HepG2 (cell line): ENCODE data around the gene CHCHD3. TPM values are rescaled to one million over a fixed set of nuclear protein-coding genes. Genes with fewer than 3 reads are reported as not detected.
A peak's percentile ranks its signal among the peaks of the same experiment; 100 is the strongest.

ENCODE experiments used
- ATAC-seq: fragments of 200-7000 bp; cut with Tn5 transposase; 3 replicates; pipeline ENCODE4 v1.9.1; 2020; ENCODE audit warnings: mild to moderate bottlenecking, moderate library complexity
- BruUV-seq: library from RNA; stranded (reverse); fragments of 400-500 nt; replicated peaks from 2 replicates; lab custom pipeline; 2021; lab: Mats Ljungman, UMichigan
- CTCF ChIA-PET: fragments of 300-600 bp; formaldehyde crosslinking; extraction: SDS; loops from one replicate; lab custom pipeline; 2021; ENCODE audit warnings: low total read pairs, inconsistent platforms, low intra/inter-chr PET ratio; lab: Yijun Ruan, JAX
- POLR2A ChIA-PET: fragments of 350-600 bp; sonication (Branson Sonifier 250); formaldehyde crosslinking; loops from one replicate; lab custom pipeline; 2020; ENCODE audit warnings: antibody characterized with exemption, inconsistent platforms; lab: Yijun Ruan, JAX
- DNase-seq: peaks from one replicate; pipeline ENCODE4 v3.0.0-alpha.2; 2015; ENCODE audit warnings: low spot score
- FAIRE-seq: peaks from 3 replicates; lab custom pipeline; 2011; peaks lifted over from hg19 to GRCh38; lab: Jason Lieb, UNC
- H2AFZ ChIP-seq: one replicate; pipeline ENCODE4 v1.6.1; 2011; ENCODE audit warnings: low read length, inconsistent platforms
- H3K27ac ChIP-seq: fragments of 300-600 bp; 3 replicates; pipeline ENCODE4 v1.8.0; 2011; ENCODE audit warnings: mixed run types, mild to moderate bottlenecking, mixed read lengths, low read length, inconsistent platforms; ENCODE audit not compliant: insufficient read depth; ENCODE audit errors: extremely low read length
- H3K27me3 ChIP-seq, 2 experiments: fragments of 200-600 bp in 1 of 2; 2 replicates in 1 of 2; 3 replicates in 1 of 2; pipeline versions ENCODE4 v1.6.0 to v1.8.0; 2011; ENCODE audit warnings: low read length in 2 of 2, mild to moderate bottlenecking in 2 of 2, moderate library complexity in 2 of 2, inconsistent platforms in 1 of 2; ENCODE audit not compliant: insufficient read depth in 2 of 2, control insufficient read depth in 1 of 2
- H3K36me3 ChIP-seq, 2 experiments: fragments of 200-600 bp in 1 of 2; replicated peaks in 1 of 2; 2 replicates in 1 of 2; 3 replicates in 1 of 2; pipeline versions ENCODE4 v1.5.1 to v1.8.0; 2011; ENCODE audit warnings: low read length in 2 of 2, inconsistent platforms in 1 of 2; ENCODE audit not compliant: insufficient read depth in 2 of 2, control insufficient read depth in 1 of 2
- H3K4me1 ChIP-seq: 2 replicates; pipeline ENCODE4 v1.5.1; 2012; ENCODE audit warnings: low read length, inconsistent platforms; ENCODE audit not compliant: insufficient read depth
- H3K4me2 ChIP-seq: 2 replicates; pipeline ENCODE4 v1.6.0; 2011; ENCODE audit warnings: low read depth, low read length, inconsistent platforms
- H3K4me3 ChIP-seq, 3 experiments: fragments of 200-600 bp in 1 of 3; sonication (generic), shearing (Covaris generic) in 1 of 3; replicated peaks in 1 of 3; 2 replicates each; pipeline ENCODE4 v1.5.1; 2011 to 2016; ENCODE audit warnings: low read length in 3 of 3, inconsistent platforms in 2 of 3, low read depth in 2 of 3, mild to moderate bottlenecking in 2 of 3, control low read depth in 1 of 3, mixed read lengths in 1 of 3; ENCODE audit not compliant: insufficient read depth in 1 of 3
- H3K79me2 ChIP-seq: one replicate; pipeline ENCODE4 v1.6.1; 2011; ENCODE audit warnings: low read length, inconsistent platforms; ENCODE audit not compliant: insufficient read depth
- H3K9ac ChIP-seq: 2 replicates; pipeline ENCODE4 v1.6.0; 2011; ENCODE audit warnings: mild to moderate bottlenecking, low read depth, low read length, inconsistent platforms; ENCODE audit not compliant: insufficient read depth
- H3K9me3 ChIP-seq: 2 replicates; pipeline ENCODE4 v1.5.1; 2012; ENCODE audit warnings: mild to moderate bottlenecking, low read length
- H4K20me1 ChIP-seq: 2 replicates; pipeline ENCODE4 v1.6.0; 2011; ENCODE audit warnings: inconsistent platforms, mild to moderate bottlenecking, low read length, moderate library complexity; ENCODE audit not compliant: insufficient read depth
- HNRNPK ChIP-seq: fragments of 200-400 bp; formaldehyde crosslinking; IDR thresholded peaks from 2 replicates; pipeline ENCODE4 v1.6.1; 2018; ENCODE audit warnings: low read length, low read depth, moderate library complexity, mild to moderate bottlenecking; ENCODE audit not compliant: poor library complexity, severe bottlenecking
- IRX3 ChIP-seq: sonication (generic); formaldehyde crosslinking; IDR thresholded peaks from 2 replicates; pipeline ENCODE4 v1.8.1; 2023; ENCODE audit warnings: mild to moderate bottlenecking, low read depth, missing genetic modification reagents, borderline replicate concordance
- JUNB ChIP-seq: sonication (generic); formaldehyde crosslinking; IDR thresholded peaks from 2 replicates; pipeline ENCODE4 v1.8.0; 2022; ENCODE audit warnings: missing genetic modification reagents, mild to moderate bottlenecking, borderline replicate concordance
- WGBS: methylation state at CpG from one replicate; pipeline ENCODE4 v1.1.6; 2017; ENCODE audit warnings: low lambda C conversion rate; 5-methylcytosine and 5-hydroxymethylcytosine counted together
- in situ Hi-C: cut with HindIII; loops from 2 replicates; pipeline ENCODE4 v1.10.0; 2017; ENCODE audit warnings: low pct_unique_long_range_greater_than_20kb; ENCODE audit not compliant: extremely low pct_ligation_motif_present
- intact Hi-C: fragments of 100-400 bp; cut with micrococcal nuclease; formaldehyde crosslinking; loops from one replicate; pipeline ENCODE4 v1.10.0; 2022; ENCODE audit not compliant: unreplicated experiment
- polyA plus RNA-seq, 8 experiments: library from polyadenylated mRNA; depleted of rRNA in 3 of 8; stranded (reverse) in 7 of 8; unstranded in 1 of 8; fragments of >200 nt; fragmentation: Illumina TruSeq in 4 of 8; extraction: Trizol in 4 of 8; gene quantifications; 2 replicates each; pipeline versions ENCODE4 v1.2.1 to v1.2.3, GENCODE V29; 2011 to 2016; ENCODE audit warnings: low read depth in 4 of 8, missing spikeins in 1 of 8, mixed read lengths in 1 of 8; ENCODE audit not compliant: insufficient read depth in 1 of 8
- total RNA-seq, 5 experiments: library from RNA; depleted of rRNA; stranded (reverse); fragments of >200 nt; fragmentation: Illumina TruSeq; extraction: Trizol; gene quantifications; 2 replicates each; pipeline ENCODE4 v1.2.3, GENCODE V29; 2016; ENCODE audit warnings: low read depth in 1 of 5
- TF ChIP-seq, protein P1 (sequence below): IDR thresholded peaks from 2 replicates; pipeline ENCODE4 v1.6.1; 2018; ENCODE audit warnings: missing genetic modification reagents, mild to moderate bottlenecking, missing compliant biosample characterization

The CHCHD3 gene
- total and polyA plus RNA-seq, 2 of the 13 experiments (the other 11 are each of a cell fraction or from before 2014, with no cell fraction given) = 32.7 to 86.8 TPM

- Histone ChIP-seq H3K4me3 (no peak overlapping the region), H3K27ac (no peak overlapping the region), H3K27me3 (no peaks in the 10 kb centered on the region), H3K79me2 (no peaks in the 10 kb centered on the region), H3K4me2 (no peak overlapping the region), H3K9ac (no peak overlapping the region), H2AFZ (no peak overlapping the region), H4K20me1 (0 out of 2 replicates have a peak, but pooled peaks cover 2% of the 10 kb centered on the region), H3K9me3 (no peaks in the 10 kb centered on the region), H3K36me3 (0 out of 5 replicates have a peak, but pooled peaks cover 0 to 2% of the 10 kb centered on the region in 2 experiments), H3K4me1 (peaks cover 9% of the 10 kb centered on the region; the same call in 1 of the 2 replicates)
- DNase-seq (no peak), FAIRE-seq (no peak), ATAC-seq (no peak)
- in situ Hi-C loops = no loop called here
- ChIA-PET POLR2A (no interaction called here), CTCF (no interaction called here)
- no TSS peak for BruUV-seq
- 93% methylated on average over 4 of the region's 4 CpGs for WGBS
- peak; percentile 47 for TF ChIP-seq HNRNPK
- no peak for TF ChIP-seq IRX3 (CRISPR knock-in tag)
- intact Hi-C loops = no loop called here
Measured at GRCh38 chr7:132861940-132862554, 219.8 kb downstream of the CHCHD3 start.

GRCh38 chr7:132861424-132861823, 220.5 kb downstream of the CHCHD3 start:
- WGBS = 100% methylated on average over 3 of the region's 3 CpGs
- H3K9me3 ChIP-seq = no peaks in the 10 kb centered on the region
- no peaks in the 10 kb centered on the region for H3K27me3 ChIP-seq
- H3K36me3 ChIP-seq = 0 out of 5 replicates have a peak, but pooled peaks cover 0 to 2% of the 10 kb centered on the region in 2 experiments
- no peak for TF ChIP-seq JUNB (CRISPR knock-in tag)
- TF ChIP-seq, protein P1, sequence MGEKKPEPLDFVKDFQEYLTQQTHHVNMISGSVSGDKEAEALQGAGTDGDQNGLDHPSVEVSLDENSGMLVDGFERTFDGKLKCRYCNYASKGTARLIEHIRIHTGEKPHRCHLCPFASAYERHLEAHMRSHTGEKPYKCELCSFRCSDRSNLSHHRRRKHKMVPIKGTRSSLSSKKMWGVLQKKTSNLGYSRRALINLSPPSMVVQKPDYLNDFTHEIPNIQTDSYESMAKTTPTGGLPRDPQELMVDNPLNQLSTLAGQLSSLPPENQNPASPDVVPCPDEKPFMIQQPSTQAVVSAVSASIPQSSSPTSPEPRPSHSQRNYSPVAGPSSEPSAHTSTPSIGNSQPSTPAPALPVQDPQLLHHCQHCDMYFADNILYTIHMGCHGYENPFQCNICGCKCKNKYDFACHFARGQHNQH = no peak
- POLR2A ChIA-PET = no interaction called here
- no peaks in the 10 kb centered on the region for H3K79me2 ChIP-seq
- in situ Hi-C loops = no loop called here
- ATAC-seq (no peak), FAIRE-seq (no peak), DNase-seq (no peak)
- H3K27ac ChIP-seq = no peak overlapping the region
- H3K4me1 ChIP-seq = peaks cover 6% of the 10 kb centered on the region; the same call in 1 of the 2 replicates
- CTCF ChIA-PET = no interaction called here
- BruUV-seq = no TSS peak
- no peak overlapping the region for H3K4me2 ChIP-seq
- intact Hi-C loops = no loop called here
- no peak overlapping the region for H3K9ac ChIP-seq
- H4K20me1 ChIP-seq = 0 out of 2 replicates have a peak, but pooled peaks cover 2% of the 10 kb centered on the region
- H3K4me3 ChIP-seq = no peak overlapping the region
- no peak overlapping the region for H2AFZ ChIP-seq
